CD14-positive monocyte (primary cell): Measurements from ENCODE around the gene SNX2. TPM values are rescaled to one million over a fixed set of nuclear protein-coding genes. Genes with fewer than 3 reads are reported as not detected.

Source experiments
- DNase-seq, 3 donors: peaks; one replicate each; pipeline ENCODE4 v3.0.0-alpha.2; 2011 to 2022
- H2AFZ ChIP-seq: 2 replicates; pipeline ENCODE4 v1.6.0; 2012; ENCODE audit warnings: mild to moderate bottlenecking, low read depth, low read length, inconsistent platforms; ENCODE audit not compliant: insufficient read depth, poor library complexity, severe bottlenecking
- H3K27ac ChIP-seq, 2 donors: 1 replicate in 1 of 2; 2 replicates in 1 of 2; pipeline ENCODE4 v1.5.1; 2012 to 2013; ENCODE audit warnings: low read length in 2 of 2, control low read depth in 1 of 2, inconsistent platforms in 1 of 2, low read depth in 1 of 2, mild to moderate bottlenecking in 1 of 2
- H3K27me3 ChIP-seq, 2 donors: one replicate each; pipeline versions ENCODE4 v1.6.0 to v1.6.1; 2011 to 2013; ENCODE audit warnings: low read length in 2 of 2; ENCODE audit not compliant: control insufficient read depth in 2 of 2, insufficient read depth in 2 of 2
- H3K36me3 ChIP-seq, 2 donors: replicated peaks in 1 of 2; 1 replicate in 1 of 2; 2 replicates in 1 of 2; pipeline versions ENCODE4 v1.5.1 to v1.6.1; 2012 to 2013; ENCODE audit warnings: low read length in 2 of 2, control low read depth in 1 of 2, inconsistent platforms in 1 of 2, mild to moderate bottlenecking in 1 of 2; ENCODE audit not compliant: insufficient read depth in 2 of 2, control insufficient read depth in 1 of 2
- H3K4me1 ChIP-seq, 2 donors: 1 replicate in 1 of 2; 2 replicates in 1 of 2; pipeline versions ENCODE4 v1.5.1 to v1.6.1; 2012 to 2013; ENCODE audit warnings: low read length in 2 of 2, control low read depth in 1 of 2, inconsistent platforms in 1 of 2, mild to moderate bottlenecking in 1 of 2, moderate library complexity in 1 of 2; ENCODE audit not compliant: insufficient read depth in 2 of 2, control insufficient read depth in 1 of 2
- H3K4me2 ChIP-seq: replicated peaks from 2 replicates; pipeline ENCODE3; 2012; ENCODE audit warnings: low read length, moderate library complexity, mild to moderate bottlenecking; ENCODE audit not compliant: poor library complexity, severe bottlenecking; ENCODE audit errors: extremely low read depth
- H3K4me3 ChIP-seq, 3 experiments: fragments of 200-600 bp in 1 of 3; sonication (generic) in 1 of 3; replicated peaks in 1 of 3; 1 replicate in 2 of 3; 2 replicates in 1 of 3; pipeline ENCODE4 v1.5.1; 2011 to 2013; ENCODE audit warnings: low read length in 3 of 3, mild to moderate bottlenecking in 3 of 3, control low read depth in 2 of 3, low read depth in 2 of 3, inconsistent platforms in 1 of 3, moderate library complexity in 1 of 3
- H3K79me2 ChIP-seq: 2 replicates; pipeline ENCODE4 v1.6.0; 2012; ENCODE audit warnings: mild to moderate bottlenecking, control low read depth, inconsistent platforms, low read length, moderate library complexity; ENCODE audit not compliant: insufficient read depth
- H3K9ac ChIP-seq: 2 replicates; pipeline ENCODE4 v1.6.0; 2017; ENCODE audit warnings: low read length, mild to moderate bottlenecking; ENCODE audit not compliant: insufficient read depth, poor library complexity, severe bottlenecking
- H3K9me3 ChIP-seq, 2 donors: replicated peaks in 1 of 2; 1 replicate in 1 of 2; 2 replicates in 1 of 2; pipeline versions ENCODE4 v1.5.1 to v1.6.1; 2012 to 2013; ENCODE audit warnings: low read length in 2 of 2, control low read depth in 1 of 2; ENCODE audit not compliant: control insufficient read depth in 1 of 2, insufficient read depth in 1 of 2
- H4K20me1 ChIP-seq: 2 replicates; pipeline ENCODE4 v1.6.0; 2012; ENCODE audit warnings: mild to moderate bottlenecking, low read length, control low read depth, moderate library complexity; ENCODE audit not compliant: insufficient read depth
- H3K27ac Mint-ChIP-seq, 7 donors: one replicate each; pipeline ENCODE4 v1.8.0; 2020; ENCODE audit warnings: mild to moderate bottlenecking in 7 of 7, mixed read lengths in 7 of 7, moderate library complexity in 6 of 7, inconsistent platforms in 2 of 7
- H3K27me3 Mint-ChIP-seq, 3 donors: one replicate each; pipeline ENCODE4 v1.8.0; 2021 to 2022; ENCODE audit warnings: low read depth in 3 of 3, mild to moderate bottlenecking in 3 of 3, mixed read lengths in 3 of 3, moderate library complexity in 3 of 3, inconsistent platforms in 1 of 3
- H3K36me3 Mint-ChIP-seq, 2 donors: one replicate each; pipeline ENCODE4 v1.8.0; 2020; ENCODE audit warnings: mixed read lengths in 2 of 2, inconsistent platforms in 1 of 2, mild to moderate bottlenecking in 1 of 2
- H3K4me1 Mint-ChIP-seq: one replicate; pipeline ENCODE4 v1.8.0; 2020; ENCODE audit warnings: mild to moderate bottlenecking, mixed read lengths
- H3K4me3 Mint-ChIP-seq, 2 donors: one replicate each; pipeline ENCODE4 v1.8.0; 2020; ENCODE audit warnings: mild to moderate bottlenecking in 2 of 2, mixed read lengths in 2 of 2, moderate library complexity in 1 of 2
- H3K9me3 Mint-ChIP-seq, 7 donors: one replicate each; pipeline ENCODE4 v1.8.0; 2020 to 2022; ENCODE audit warnings: mixed read lengths in 7 of 7, mild to moderate bottlenecking in 6 of 7, moderate library complexity in 6 of 7, inconsistent platforms in 2 of 7
- CTCF ChIP-seq: fragments of 200-600 bp; IDR thresholded peaks from one replicate; pipeline ENCODE4 v1.8.0; 2022; ENCODE audit warnings: antibody characterized with exemption, mild to moderate bottlenecking
- WGBS: methylation state at CpG from one replicate; pipeline ENCODE4 v1.1.5; 2013; ENCODE audit warnings: missing lambda C conversion rate; ENCODE audit not compliant: insufficient coverage; 5-methylcytosine and 5-hydroxymethylcytosine counted together
- intact Hi-C, 2 donors: fragments of 100-400 bp; cut with micrococcal nuclease; formaldehyde crosslinking; loops; one replicate each; pipeline versions ENCODE4 v1.15.0 to v1.15.1; 2023
- polyA plus RNA-seq, 3 donors: library from polyadenylated mRNA; depleted of rRNA in 1 of 3; unstranded in 2 of 3; stranded (reverse) in 1 of 3; fragments of 300-500 nt in 2 of 3; fragments of >200 nt in 1 of 3; fragmentation: Illumina TruSeq in 2 of 3; gene quantifications; 1 replicate in 2 of 3; 2 replicates in 1 of 3; pipeline ENCODE4 v1.2.3, GENCODE V29; 2012 to 2021

Gene SNX2
- polyA plus RNA-seq, 3 donors, result 84.6 to 264 (median 263) TPM

GRCh38 chr5:122757285-122757684 lies 17.6 kb upstream of the SNX2 start:
- no CpG with 5 or more reads among the region's 4 CpGs for WGBS
- H3K36me3 Mint-ChIP-seq, result no peaks in the 10 kb centered on the region
- H2AFZ ChIP-seq, result no peak overlapping the region
- H3K4me1 Mint-ChIP-seq, result peaks cover 24% of the 10 kb centered on the region
- H4K20me1 ChIP-seq, result no peaks in the 10 kb centered on the region
- H3K4me1 ChIP-seq, result peaks cover 23 to 25% of the 10 kb centered on the region in 2 donors
- peaks cover 1 to 2% (median 2%) of the 10 kb centered on the region in 3 donors for H3K27me3 Mint-ChIP-seq
- H3K9ac ChIP-seq, result no peak overlapping the region
- H3K27ac Mint-ChIP-seq, result peak overlapping the region in 5 of 7 donors; percentile 2 to 87 (median 77)
- H3K36me3 ChIP-seq, result no peaks in the 10 kb centered on the region
- TF ChIP-seq CTCF, result no peak
- intact Hi-C loops, result no loop called here
- DNase-seq, result no peak
- H3K9me3 ChIP-seq, result no peaks in the 10 kb centered on the region
- H3K9me3 Mint-ChIP-seq, result no peaks in the 10 kb centered on the region
- no peak overlapping the region for H3K4me2 ChIP-seq
- H3K79me2 ChIP-seq, result no peaks in the 10 kb centered on the region
- no peak overlapping the region for H3K4me3 ChIP-seq
- no peak overlapping the region for H3K4me3 Mint-ChIP-seq
- H3K27ac ChIP-seq, result peak overlapping the region in 1 of 2 donors; percentile 83
- no peaks in the 10 kb centered on the region for H3K27me3 ChIP-seq

- H2AFZ ChIP-seq, result no peak overlapping the region
- intact Hi-C loops, result no loop called here
- peaks cover 23 to 25% of the 10 kb centered on the region in 2 donors for H3K4me1 ChIP-seq
- no peak overlapping the region for H3K4me2 ChIP-seq
- H3K27me3 ChIP-seq, result no peaks in the 10 kb centered on the region
- H3K4me3 ChIP-seq, result no peak overlapping the region
- Mint-ChIP-seq H3K27ac (no peak overlapping the region), H3K4me1 (peaks cover 24% of the 10 kb centered on the region), H3K9me3 (no peaks in the 10 kb centered on the region), H3K36me3 (no peaks in the 10 kb centered on the region), H3K27me3 (peaks cover 1 to 2% (median 2%) of the 10 kb centered on the region in 3 donors), H3K4me3 (no peak overlapping the region)
- no peak for DNase-seq
- TF ChIP-seq CTCF, result no peak
- H3K9ac ChIP-seq, result no peak overlapping the region
- H3K36me3 ChIP-seq, result no peaks in the 10 kb centered on the region
- no peaks in the 10 kb centered on the region for H3K9me3 ChIP-seq
- no peaks in the 10 kb centered on the region for H3K79me2 ChIP-seq
- H4K20me1 ChIP-seq, result no peaks in the 10 kb centered on the region
- 75% methylated on average over 1 of the region's 9 CpGs for WGBS
- H3K27ac ChIP-seq, result no peak overlapping the region
Observed at GRCh38 chr5:122759241-122760070, 15.4 kb upstream of the SNX2 start.
